G401 (cell line): Measurements from ENCODE around the gene MPI. TPM values are rescaled to one million over a fixed set of nuclear protein-coding genes. Genes with fewer than 3 reads are reported as not detected.

ENCODE experiments used
- DNase-seq: peaks from one replicate; pipeline ENCODE4 v3.0.0-alpha.2; 2015; ENCODE audit warnings: low spot score
- in situ Hi-C: cut with HindIII; loops from 2 replicates; pipeline ENCODE4 v1.10.0; 2016; ENCODE audit warnings: low sequenced_read_pairs, mixed read lengths
- total RNA-seq: library from RNA; depleted of rRNA; stranded (reverse); fragments of >200 nt; shearing (Covaris generic); gene quantifications from 2 replicates; pipeline ENCODE4 v1.2.3, GENCODE V29; 2014; rRNA removed

MPI gene, protein sequence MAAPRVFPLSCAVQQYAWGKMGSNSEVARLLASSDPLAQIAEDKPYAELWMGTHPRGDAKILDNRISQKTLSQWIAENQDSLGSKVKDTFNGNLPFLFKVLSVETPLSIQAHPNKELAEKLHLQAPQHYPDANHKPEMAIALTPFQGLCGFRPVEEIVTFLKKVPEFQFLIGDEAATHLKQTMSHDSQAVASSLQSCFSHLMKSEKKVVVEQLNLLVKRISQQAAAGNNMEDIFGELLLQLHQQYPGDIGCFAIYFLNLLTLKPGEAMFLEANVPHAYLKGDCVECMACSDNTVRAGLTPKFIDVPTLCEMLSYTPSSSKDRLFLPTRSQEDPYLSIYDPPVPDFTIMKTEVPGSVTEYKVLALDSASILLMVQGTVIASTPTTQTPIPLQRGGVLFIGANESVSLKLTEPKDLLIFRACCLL
- total RNA-seq: 81.8 and 85.8 TPM in 2 replicates

DNA sequence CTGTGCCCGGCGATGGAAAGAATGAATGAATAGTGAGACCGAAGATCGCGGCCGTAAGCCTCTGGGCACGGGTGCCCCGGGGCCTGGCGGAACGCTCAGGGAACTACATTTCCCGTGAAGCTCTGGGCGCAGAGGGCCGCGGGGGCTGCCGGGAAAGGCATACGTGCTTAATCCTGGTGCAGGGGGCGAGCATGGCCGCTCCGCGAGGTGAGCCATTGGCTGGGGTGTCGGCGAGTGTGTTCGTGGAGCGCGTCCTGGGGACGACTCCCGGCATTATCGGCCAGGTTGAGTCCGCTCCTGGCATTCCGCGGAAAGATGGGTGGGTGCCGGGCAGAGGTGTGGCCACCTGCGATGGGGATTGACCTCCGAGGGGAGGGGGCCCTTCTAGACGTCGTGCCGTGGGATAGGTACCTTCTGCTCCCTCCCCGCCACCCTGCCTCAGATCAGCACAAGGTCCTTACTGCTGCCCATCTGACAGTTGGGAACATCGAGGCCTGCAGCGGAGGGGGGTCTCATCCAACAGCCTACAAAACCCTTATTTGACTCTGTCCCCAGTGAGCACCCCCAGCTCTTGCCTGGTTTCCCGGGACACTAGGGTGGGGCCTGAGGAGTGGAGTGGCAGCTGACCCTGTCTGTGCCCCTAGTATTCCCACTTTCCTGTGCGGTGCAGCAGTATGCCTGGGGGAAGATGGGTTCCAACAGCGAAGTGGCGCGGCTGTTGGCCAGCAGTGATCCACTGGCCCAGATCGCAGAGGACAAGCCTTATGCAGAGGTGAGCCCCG is at the start of gene MPI:
TSS of gene MPI (plus strand) at position 160 of the 782 bp plus-strand sequence. CDS start at position 192, 32 bp downstream.
- in situ Hi-C loops: no loop called here
- peak; percentile 90 for DNase-seq

DNA sequence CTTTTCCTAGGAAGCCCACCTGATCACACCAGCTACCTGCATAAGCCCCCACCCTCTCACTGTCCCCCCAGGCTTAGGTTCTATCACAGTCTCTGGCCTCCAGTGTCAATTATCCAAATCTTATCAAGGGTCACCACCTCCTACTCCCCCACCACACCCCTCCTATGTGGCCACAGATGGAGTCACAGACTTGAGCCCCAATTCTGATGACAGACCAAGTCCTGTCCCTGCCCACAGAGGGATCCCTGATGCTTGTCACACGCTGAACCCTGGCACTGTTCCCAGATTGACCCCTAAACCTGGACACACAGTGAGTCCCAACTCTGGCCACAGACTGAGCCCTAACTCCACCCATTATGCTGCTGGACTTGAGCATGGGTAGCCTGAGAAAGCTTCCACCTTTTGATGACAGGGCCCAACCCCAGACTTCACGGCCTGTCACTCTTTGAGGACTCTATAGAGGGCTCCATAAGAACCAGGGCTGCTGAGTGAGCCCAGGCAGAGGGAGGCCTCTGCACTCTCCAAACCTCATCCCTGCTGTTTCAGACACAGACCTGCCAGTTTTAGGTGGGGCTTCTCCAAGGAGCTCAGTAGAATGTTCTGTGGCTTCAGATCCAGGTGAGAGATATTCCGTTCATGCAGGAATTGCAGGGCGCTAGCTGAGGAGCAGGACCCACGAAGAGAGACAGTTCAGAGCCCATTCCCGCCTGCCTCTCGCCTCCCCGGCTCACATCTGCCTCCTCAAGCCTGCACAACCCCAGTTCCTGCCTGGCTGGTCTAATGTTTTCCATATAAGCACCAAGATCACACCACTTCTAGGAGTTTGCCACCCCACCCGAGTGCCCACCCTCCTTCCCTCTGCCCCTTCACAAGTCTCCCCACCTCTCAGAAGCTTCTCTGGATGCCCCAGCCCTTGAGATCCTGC is 48.7 kb upstream of the MPI start:
- in situ Hi-C loops: loop anchor here (5.0 kb wide), 1 partner anchor 74 kb away; no protein-coding TSS in a partner anchor

GRCh38 chr15:74841891-74842373 is 47.9 kb upstream of the MPI start:
- in situ Hi-C loops: loop anchor here (5.0 kb wide), 1 partner anchor 75 kb away; no protein-coding TSS in a partner anchor
- peak; percentile 37 for DNase-seq

More for the DNA sequence above, 48.7 kb upstream of the MPI start:
- no peak for DNase-seq

- peak; percentile 91 for DNase-seq
- in situ Hi-C loops: loop anchor here (5.0 kb wide), 1 partner anchor 76 kb away; no protein-coding TSS in a partner anchor
These were observed 47.0 kb upstream of the MPI start, which contains the start of gene ULK3 for GRCh38 chr15:74842581-74843444. Gene ULK3, minus strand, starts transcription at chr15:74843156. Its CDS starts 51 bp downstream, at chr15:74843105.

DNA sequence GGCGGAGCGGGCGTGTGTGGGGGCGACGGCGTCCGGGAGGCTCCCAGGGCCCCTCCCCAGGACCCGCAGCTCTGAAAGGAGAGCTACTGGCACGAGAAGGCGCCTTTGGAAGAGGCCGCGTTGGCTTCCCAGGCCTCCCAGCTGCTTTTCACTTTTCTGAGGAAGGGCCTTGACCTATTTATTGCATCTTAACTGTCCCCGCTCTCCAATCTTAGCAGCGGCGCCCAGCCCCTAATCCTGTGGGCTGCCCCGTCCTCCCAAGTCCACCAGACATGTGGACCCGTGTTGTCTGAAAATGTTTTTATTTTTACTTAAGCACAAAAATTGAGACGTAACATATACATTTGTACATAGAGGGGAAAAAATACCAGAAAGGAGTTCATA is 46.4 kb upstream of the MPI start:
- DNase-seq: no peak
- in situ Hi-C loops: loop anchor here (5.0 kb wide), 1 partner anchor 76 kb away; no protein-coding TSS in a partner anchor

- in situ Hi-C loops: loop anchor here (5.0 kb wide), 1 partner anchor 77 kb away; no protein-coding TSS in a partner anchor
- DNase-seq: no peak
These were observed 45.9 kb upstream of the MPI start for GRCh38 chr15:74843891-74844299.

- in situ Hi-C loops: loop anchor here (5.0 kb wide), 1 partner anchor 77 kb away; no protein-coding TSS in a partner anchor
- no peak for DNase-seq
These were observed 45.3 kb upstream of the MPI start for GRCh38 chr15:74844319-74845207.

GRCh38 chr15:74845208-74845568 is 44.7 kb upstream of the MPI start:
- in situ Hi-C loops: no loop called here
- no peak for DNase-seq

- DNase-seq: no peak
- in situ Hi-C loops: no loop called here
These were observed 44.3 kb upstream of the MPI start for GRCh38 chr15:74845581-74845980.

- DNase-seq: no peak
- in situ Hi-C loops: no loop called here
These were observed 42.4 kb upstream of the MPI start for GRCh38 chr15:74847432-74847831.

- in situ Hi-C loops: no loop called here
- DNase-seq: no peak
These were observed 39.4 kb upstream of the MPI start for GRCh38 chr15:74850393-74850792.

DNA sequence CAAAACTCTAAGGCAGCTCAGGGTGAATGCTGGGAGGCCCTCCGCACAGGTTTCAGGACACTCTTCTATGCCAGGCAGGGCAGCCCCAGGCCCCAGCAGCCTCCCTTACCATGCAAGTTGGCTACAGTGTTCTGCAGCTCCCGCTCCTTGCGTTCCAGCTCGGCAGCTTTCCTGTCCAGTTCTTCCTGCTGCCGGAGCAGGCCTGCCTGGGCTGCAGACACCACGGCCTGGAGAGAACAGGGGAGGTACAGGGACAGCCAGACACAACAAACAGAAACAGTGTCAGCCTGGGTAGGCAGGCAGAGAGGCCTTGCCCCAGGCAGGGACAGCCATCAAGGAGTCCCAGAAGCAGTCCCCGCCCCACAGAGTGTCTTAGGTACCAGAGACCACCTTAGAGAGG is 37.9 kb upstream of the MPI start:
- DNase-seq: no peak
- in situ Hi-C loops: no loop called here

DNA sequence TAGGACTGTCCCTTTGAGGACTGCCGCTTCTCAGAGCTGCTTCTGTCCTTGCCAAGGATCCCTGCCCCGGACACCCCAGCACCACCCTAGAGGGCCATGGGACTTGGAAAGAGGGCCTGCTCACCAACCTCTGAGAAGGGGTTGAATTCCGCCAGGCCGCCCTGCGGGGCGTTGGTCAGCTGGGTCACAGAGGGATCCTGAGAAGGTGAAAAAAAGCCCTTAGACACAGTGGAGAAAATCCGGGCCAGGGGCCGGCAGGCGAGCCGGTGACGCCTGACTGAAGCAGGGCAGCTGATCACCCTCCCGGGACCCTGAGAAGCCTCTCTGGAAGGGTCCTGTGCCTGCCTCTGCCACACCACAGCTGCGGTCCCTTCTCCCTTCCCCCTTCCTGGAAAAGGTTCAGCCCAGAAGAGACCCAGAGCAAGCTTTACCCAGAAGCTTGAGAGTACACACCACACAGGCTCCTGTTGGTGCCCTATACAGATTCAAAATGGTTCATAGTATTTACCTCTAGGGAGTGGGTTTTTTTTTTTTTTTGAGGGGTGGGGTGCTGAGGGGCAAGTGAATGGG is 35.3 kb upstream of the MPI start:
- in situ Hi-C loops: no loop called here

GRCh38 chr15:74855857-74856256 is 34.0 kb upstream of the MPI start:
- DNase-seq: no peak
- in situ Hi-C loops: no loop called here

More for the DNA sequence above, 35.3 kb upstream of the MPI start:
- no peak for DNase-seq

DNA sequence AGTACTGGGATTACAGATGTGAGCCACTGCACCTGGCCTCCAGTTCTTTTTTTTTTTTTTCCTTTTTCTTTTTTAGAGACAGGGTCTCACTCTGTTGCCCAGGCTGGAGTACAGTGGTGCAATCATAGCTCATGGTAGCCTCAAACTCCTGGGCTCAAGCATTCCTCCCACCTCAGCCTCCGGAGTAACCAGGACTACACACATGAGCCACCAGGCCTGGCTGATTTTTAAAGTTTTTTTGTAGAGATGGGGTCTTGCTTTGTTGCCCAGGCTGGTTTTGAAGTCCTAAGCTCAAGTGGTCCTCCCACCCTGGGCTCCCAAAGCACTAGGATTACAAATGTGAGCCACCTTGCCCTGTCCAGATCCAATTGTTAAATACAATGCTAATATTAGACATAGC is 33.3 kb upstream of the MPI start:
- in situ Hi-C loops: no loop called here
- DNase-seq: no peak

DNA sequence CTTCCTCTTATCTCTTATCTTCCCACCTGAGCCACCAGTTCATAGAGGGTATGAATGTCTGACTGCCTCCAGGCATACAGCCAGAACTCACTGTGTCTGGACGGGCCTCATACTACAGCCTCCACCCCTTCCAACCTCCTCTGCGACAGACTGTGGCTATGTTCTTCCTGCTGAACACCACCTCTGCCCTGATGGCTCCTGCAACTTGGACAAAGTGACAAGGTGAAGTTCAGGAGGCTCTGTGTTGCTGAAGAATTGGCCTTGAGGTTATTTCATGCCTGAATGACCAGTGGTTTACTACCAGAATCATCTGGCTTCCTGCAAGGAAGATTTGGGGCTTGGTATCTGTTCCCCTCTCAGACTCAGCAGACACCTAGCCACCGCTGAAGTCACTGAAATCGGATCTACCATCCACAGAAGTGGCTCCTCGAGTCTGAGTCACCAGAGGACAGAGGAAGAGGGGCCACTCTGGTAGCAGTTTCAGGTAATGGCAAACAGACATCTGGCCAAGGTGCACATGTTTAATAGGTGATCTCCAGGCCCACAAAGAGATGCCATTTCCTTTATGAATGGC is 32.7 kb upstream of the MPI start:
- in situ Hi-C loops: no loop called here
- no peak for DNase-seq
